K562 (cell line): ENCODE data around the gene ADAM10. TPM values are rescaled to one million over a fixed set of nuclear protein-coding genes. Genes with fewer than 3 reads are reported as not detected.
A peak's percentile ranks its signal among the peaks of the same experiment; 100 is the strongest.

Experiments
- ATAC-seq: fragments of 200-7000 bp; cut with Tn5 transposase; 3 replicates; pipeline ENCODE4 v1.9.1; 2020; ENCODE audit warnings: moderate library complexity
- BruUV-seq: library from RNA; stranded (reverse); fragments of 400-500 nt; replicated peaks from 2 replicates; lab custom pipeline; 2021; lab: Mats Ljungman, UMichigan
- CTCF ChIA-PET: fragments of 300-600 bp; formaldehyde crosslinking; extraction: SDS; loops from one replicate; lab custom pipeline; 2021; ENCODE audit warnings: low intra/inter-chr PET ratio; lab: Yijun Ruan, JAX
- POLR2A ChIA-PET: fragments of 300-600, 350-650 bp; sonication (Branson Sonifier 250); formaldehyde crosslinking; extraction: SDS; loops from one replicate; lab custom pipeline; 2021; ENCODE audit warnings: antibody characterized with exemption, inconsistent platforms; lab: Yijun Ruan, JAX
- DNase-seq, 4 experiments: peaks; one replicate each; pipeline versions ENCODE4 v3.0.0 to v3.0.0-alpha.2; 2011 to 2018; ENCODE audit warnings: low spot score in 3 of 4, mixed read lengths in 3 of 4; ENCODE audit errors: extremely low read depth in 1 of 4
- FAIRE-seq: peaks from 2 replicates; lab custom pipeline; 2011; peaks lifted over from hg19 to GRCh38; lab: Jason Lieb, UNC
- H2AFZ ChIP-seq: 2 replicates; pipeline ENCODE4 v1.6.0; 2011; ENCODE audit warnings: low read depth, low read length, control low read depth, inconsistent platforms
- H3K27ac ChIP-seq: fragments of 200-600 bp; 3 replicates; pipeline ENCODE4 v1.8.0; 2011; ENCODE audit warnings: low read depth, mild to moderate bottlenecking, control low read depth, inconsistent platforms, low read length, moderate library complexity, mixed read lengths; ENCODE audit errors: extremely low read depth
- H3K27me3 ChIP-seq, 2 experiments: fragments of 300-600 bp in 1 of 2; 2 replicates in 1 of 2; 3 replicates in 1 of 2; pipeline versions ENCODE4 v1.6.0 to v1.8.0; 2011; ENCODE audit warnings: inconsistent platforms in 2 of 2, low read length in 2 of 2, mild to moderate bottlenecking in 1 of 2, mixed read lengths in 1 of 2, moderate library complexity in 1 of 2; ENCODE audit not compliant: control insufficient read depth in 2 of 2, insufficient read depth in 2 of 2
- H3K36me3 ChIP-seq: fragments of 300-600 bp; 3 replicates; pipeline ENCODE4 v1.8.0; 2011; ENCODE audit warnings: mild to moderate bottlenecking, low read length, inconsistent platforms; ENCODE audit not compliant: control insufficient read depth, insufficient read depth
- H3K4me1 ChIP-seq, 2 experiments: fragments of 200-600 bp in 1 of 2; replicated peaks in 1 of 2; 2 replicates in 1 of 2; 3 replicates in 1 of 2; pipeline versions ENCODE4 v1.5.1 to v1.8.0; 2011; ENCODE audit warnings: inconsistent platforms in 2 of 2, low read length in 2 of 2, mild to moderate bottlenecking in 1 of 2, mixed read lengths in 1 of 2, moderate library complexity in 1 of 2; ENCODE audit not compliant: control insufficient read depth in 2 of 2, insufficient read depth in 2 of 2
- H3K4me2 ChIP-seq: 2 replicates; pipeline ENCODE4 v1.6.1; 2011; ENCODE audit warnings: low read length, control low read depth, inconsistent platforms, mixed read lengths; ENCODE audit not compliant: insufficient read depth
- H3K4me3 ChIP-seq: fragments of 200-600 bp; sonication (generic), shearing (Covaris generic); 2 replicates; pipeline ENCODE4 v1.5.1; 2016; ENCODE audit warnings: control low read depth, inconsistent platforms
- H3K79me2 ChIP-seq: fragments of 200-600 bp; 3 replicates; pipeline ENCODE4 v1.8.0; 2011; ENCODE audit warnings: low read length, inconsistent platforms; ENCODE audit not compliant: control insufficient read depth, insufficient read depth
- H3K9ac ChIP-seq, 2 experiments: 2 replicates each; pipeline versions ENCODE4 v1.6.0 to v1.6.1; 2011; ENCODE audit warnings: low read depth in 2 of 2, low read length in 2 of 2, control low read depth in 1 of 2, inconsistent platforms in 1 of 2, mild to moderate bottlenecking in 1 of 2, mixed read lengths in 1 of 2; ENCODE audit not compliant: insufficient read depth in 1 of 2
- H3K9me1 ChIP-seq: one replicate; pipeline ENCODE4 v1.6.0; 2011; ENCODE audit warnings: inconsistent platforms, mild to moderate bottlenecking, low read length, moderate library complexity; ENCODE audit not compliant: control insufficient read depth, insufficient read depth
- H3K9me3 ChIP-seq: replicated peaks from 2 replicates; pipeline ENCODE4 v1.5.1; 2011; ENCODE audit warnings: low read depth, low read length, inconsistent platforms; ENCODE audit not compliant: control insufficient read depth, insufficient read depth
- H4K20me1 ChIP-seq: replicated peaks from 2 replicates; pipeline ENCODE4 v1.6.1; 2011; ENCODE audit warnings: low read length, inconsistent platforms, mixed read lengths; ENCODE audit not compliant: control insufficient read depth, insufficient read depth
- CHD1 ChIP-seq: fragments of 200-600 bp; sonication (generic); IDR thresholded peaks from one replicate; pipeline ENCODE4 v1.6.1; 2012; ENCODE audit warnings: mild to moderate bottlenecking, moderate library complexity, low read length, inconsistent platforms
- DPF2 ChIP-seq: fragments of 450-650 bp; IDR thresholded peaks from 2 replicates; pipeline ENCODE4 v1.6.1; 2016
- ZBTB8A ChIP-seq: fragments of 450-650 bp; IDR thresholded peaks from 2 replicates; pipeline ENCODE4 v1.6.1; 2018; ENCODE audit warnings: mild to moderate bottlenecking, moderate library complexity; ENCODE audit not compliant: partially characterized antibody
- ZNF445 ChIP-seq: fragments of 250-450 bp; sonication (Bioruptor Pico); IDR thresholded peaks from 2 replicates; pipeline ENCODE4 v1.4.0; 2020; ENCODE audit warnings: low read depth, mild to moderate bottlenecking, moderate library complexity
- ZNF699 ChIP-seq: fragments of 250-450 bp; sonication (Bioruptor Pico); IDR thresholded peaks from 2 replicates; pipeline ENCODE4 v1.8.0; 2021; ENCODE audit warnings: mild to moderate bottlenecking, moderate library complexity; ENCODE audit not compliant: insufficient replicate concordance
- WGBS: fragments of 100-300 bp; shearing (Covaris generic); methylation state at CpG from one replicate; pipeline ENCODE4 v1.1.6; 2016; ENCODE audit warnings: low coverage, mixed read lengths; ENCODE audit not compliant: insufficient coverage; ENCODE audit errors: missing lambda C conversion rate; 5-methylcytosine and 5-hydroxymethylcytosine counted together
- in situ Hi-C: fragments of 300-500 bp; cut with MboI; formaldehyde crosslinking; loops from 4 replicates; pipeline ENCODE4 v1.15.0; 2018; ENCODE audit warnings: inconsistent platforms, mixed read lengths
- intact Hi-C: fragments of 100-400 bp; cut with micrococcal nuclease; formaldehyde crosslinking; loops from 2 replicates; pipeline ENCODE4 v1.14.2; 2022
- polyA plus RNA-seq, 8 experiments: library from polyadenylated mRNA; depleted of rRNA in 4 of 8; stranded (reverse) in 5 of 8; unstranded in 3 of 8; fragments of >200 nt; fragmentation: Nextera tagmentation in 2 of 8; fragmentation: Illumina TruSeq in 1 of 8; extraction: Ambion mirVana in 2 of 8; extraction: Trizol in 1 of 8; gene quantifications; 2 replicates each; pipeline versions ENCODE4 v1.2.1 to v1.2.3, GENCODE V29; 2011 to 2014; ENCODE audit warnings: inconsistent platforms in 1 of 8, missing spikeins in 1 of 8
- total RNA-seq, 7 experiments: library from RNA; depleted of rRNA in 6 of 7; stranded (reverse); fragments of >200 nt in 6 of 7; fragmentation: Illumina TruSeq in 2 of 7; extraction: Trizol in 2 of 7; gene quantifications; 2 replicates each; pipeline versions ENCODE4 v1.2.1 to v1.2.3, GENCODE V29; 2011 to 2021; ENCODE audit warnings: low replicate concordance in 1 of 7
- TF ChIP-seq, protein P1 (sequence below): IDR thresholded peaks from 2 replicates; pipeline ENCODE4 v1.6.1; 2014; ENCODE audit warnings: antibody characterized with exemption
- TF ChIP-seq, protein P2 (sequence below): fragments of 450-650 bp; IDR thresholded peaks from 2 replicates; pipeline ENCODE4 v1.6.1; 2016

ADAM10 gene
- total and polyA plus RNA-seq, 9 of the 15 experiments (the other 6 are each of a cell fraction or from before 2014, with no cell fraction given): 11.9 to 152 (median 57.3) TPM

DNA sequence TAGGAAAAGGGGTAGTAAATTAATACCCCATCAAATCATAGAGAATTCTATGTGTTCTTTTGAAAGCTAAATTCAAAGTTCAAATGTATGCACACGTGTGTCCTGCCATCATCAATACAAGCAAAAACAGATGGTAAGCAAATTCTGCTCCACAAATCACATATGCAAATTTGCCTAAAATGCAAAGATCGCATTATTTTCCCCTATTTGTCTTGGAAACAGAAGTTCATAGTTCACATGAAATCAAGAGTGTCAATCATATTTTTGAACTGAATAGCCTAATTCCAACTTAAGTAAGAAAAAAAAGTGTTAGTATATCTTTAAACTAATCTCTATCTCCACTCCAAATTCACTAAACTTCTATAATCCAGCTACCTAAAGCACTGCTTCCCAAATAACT lies 8.5 kb downstream of the ADAM10 start:
- Histone ChIP-seq H3K79me2 (peaks cover 97% of the 10 kb centered on the region), H3K9me1 (no peaks in the 10 kb centered on the region), H3K4me3 (no peak overlapping the region), H3K4me2 (no peak overlapping the region), H4K20me1 (peaks cover 20% of the 10 kb centered on the region), H2AFZ (no peak overlapping the region), H3K4me1 (peaks cover 0 to 25% of the 10 kb centered on the region in 2 experiments; a peak in 4 of 5 replicates), H3K27me3 (no peaks in the 10 kb centered on the region), H3K9ac (no peak overlapping the region), H3K9me3 (no peaks in the 10 kb centered on the region), H3K27ac (no peak overlapping the region), H3K36me3 (peaks cover 5% of the 10 kb centered on the region; the same call in 2 of the 3 replicates)
- in situ Hi-C loops: loop anchor here (10.0 kb wide), 1 partner anchor 306 kb away; the partner anchor contains the start of gene LIPC
- TF ChIP-seq, protein P1, sequence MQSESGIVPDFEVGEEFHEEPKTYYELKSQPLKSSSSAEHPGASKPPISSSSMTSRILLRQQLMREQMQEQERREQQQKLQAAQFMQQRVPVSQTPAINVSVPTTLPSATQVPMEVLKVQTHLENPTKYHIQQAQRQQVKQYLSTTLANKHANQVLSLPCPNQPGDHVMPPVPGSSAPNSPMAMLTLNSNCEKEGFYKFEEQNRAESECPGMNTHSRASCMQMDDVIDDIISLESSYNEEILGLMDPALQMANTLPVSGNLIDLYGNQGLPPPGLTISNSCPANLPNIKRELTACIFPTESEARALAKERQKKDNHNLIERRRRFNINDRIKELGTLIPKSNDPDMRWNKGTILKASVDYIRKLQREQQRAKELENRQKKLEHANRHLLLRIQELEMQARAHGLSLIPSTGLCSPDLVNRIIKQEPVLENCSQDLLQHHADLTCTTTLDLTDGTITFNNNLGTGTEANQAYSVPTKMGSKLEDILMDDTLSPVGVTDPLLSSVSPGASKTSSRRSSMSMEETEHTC: no peak
- TF ChIP-seq CHD1 (no peak), ZNF699 (no peak), DPF2 (no peak), ZNF445 (CRISPR knock-in tag) (no peak), ZBTB8A (no peak)
- TF ChIP-seq, protein P2, sequence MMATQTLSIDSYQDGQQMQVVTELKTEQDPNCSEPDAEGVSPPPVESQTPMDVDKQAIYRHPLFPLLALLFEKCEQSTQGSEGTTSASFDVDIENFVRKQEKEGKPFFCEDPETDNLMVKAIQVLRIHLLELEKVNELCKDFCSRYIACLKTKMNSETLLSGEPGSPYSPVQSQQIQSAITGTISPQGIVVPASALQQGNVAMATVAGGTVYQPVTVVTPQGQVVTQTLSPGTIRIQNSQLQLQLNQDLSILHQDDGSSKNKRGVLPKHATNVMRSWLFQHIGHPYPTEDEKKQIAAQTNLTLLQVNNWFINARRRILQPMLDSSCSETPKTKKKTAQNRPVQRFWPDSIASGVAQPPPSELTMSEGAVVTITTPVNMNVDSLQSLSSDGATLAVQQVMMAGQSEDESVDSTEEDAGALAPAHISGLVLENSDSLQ: 0 out of 2 replicates have a peak, but pooled peaks have one; percentile 20
- BruUV-seq: no TSS peak
- ChIA-PET POLR2A (interaction anchor here (1.1 kb wide), 1 partner anchor 9 kb away, joined by 3 read pairs; no protein-coding TSS in a partner anchor), CTCF (no interaction called here)
- intact Hi-C loops: no loop called here
- FAIRE-seq: no peak
- 61% methylated on average over 2 of the region's 2 CpGs for WGBS
- no peak for ATAC-seq
- no peak for DNase-seq
